OCI-LY1 (cell line): ENCODE results near the gene RALY.

Experiments used
- H2AFZ ChIP-seq: fragments of 200-600 bp; sonication (generic), shearing (Covaris generic); 2 replicates; pipeline ENCODE4 v1.6.0; 2014; ENCODE audit warnings: antibody characterized with exemption, mild to moderate bottlenecking, low read length
- H3F3A ChIP-seq: fragments of 200-600 bp; sonication (generic), shearing (Covaris generic); 2 replicates; pipeline ENCODE4 v1.6.0; 2014; ENCODE audit warnings: mild to moderate bottlenecking, antibody characterized with exemption, low read length, moderate library complexity; ENCODE audit not compliant: insufficient read depth
- H3K27ac ChIP-seq: fragments of 200-600 bp; sonication (generic); 2 replicates; pipeline ENCODE4 v1.5.1; 2014; ENCODE audit warnings: low read length, mixed run types, mild to moderate bottlenecking, low read depth; ENCODE audit not compliant: poor library complexity, severe bottlenecking
- H3K27me3 ChIP-seq: fragments of 200-600 bp; sonication (generic); 2 replicates; pipeline ENCODE4 v1.6.0; 2014; ENCODE audit warnings: antibody characterized with exemption, mild to moderate bottlenecking, low read length, moderate library complexity; ENCODE audit not compliant: insufficient read depth
- H3K36me3 ChIP-seq: fragments of 200-600 bp; sonication (generic); 2 replicates; pipeline ENCODE4 v1.6.1; 2014; ENCODE audit warnings: mild to moderate bottlenecking, antibody characterized with exemption, low read length, moderate library complexity, mixed read lengths; ENCODE audit not compliant: insufficient read depth
- H3K4me1 ChIP-seq: fragments of 200-600 bp; sonication (generic); 2 replicates; pipeline ENCODE4 v1.5.1; 2014; ENCODE audit warnings: mild to moderate bottlenecking, low read length, moderate library complexity; ENCODE audit not compliant: insufficient read depth, severe bottlenecking
- H3K4me2 ChIP-seq: fragments of 200-600 bp; sonication (generic), shearing (Covaris generic); 2 replicates; pipeline ENCODE4 v1.6.1; 2014; ENCODE audit warnings: low read length
- H3K4me3 ChIP-seq: fragments of 200-600 bp; sonication (generic); 2 replicates; pipeline ENCODE4 v1.5.1; 2014; ENCODE audit warnings: low read length, low read depth, mild to moderate bottlenecking, mixed read lengths; ENCODE audit not compliant: poor library complexity, severe bottlenecking
- H3K79me2 ChIP-seq: fragments of 200-600 bp; shearing (Covaris generic); 2 replicates; pipeline ENCODE4 v1.6.1; 2016; ENCODE audit warnings: mixed run types, low read length, mixed read lengths; ENCODE audit not compliant: insufficient read depth
- H3K9ac ChIP-seq: fragments of 200-600 bp; sonication (generic), shearing (Covaris generic); 2 replicates; pipeline ENCODE4 v1.6.1; 2014; ENCODE audit warnings: mild to moderate bottlenecking, low read length, mixed read lengths
- H3K9me2 ChIP-seq: fragments of 200-600 bp; sonication (generic), shearing (Covaris generic); 2 replicates; pipeline ENCODE4 v1.6.1; 2014; ENCODE audit warnings: low read depth, mild to moderate bottlenecking, low read length, mixed read lengths
- H3K9me3 ChIP-seq: fragments of 200-600 bp; shearing (Covaris generic); 2 replicates; pipeline ENCODE4 v1.6.1; 2014; ENCODE audit warnings: low read length, mixed read lengths
- H4K20me1 ChIP-seq: fragments of 200-600 bp; sonication (generic), shearing (Covaris generic); 2 replicates; pipeline ENCODE4 v1.6.0; 2016; ENCODE audit warnings: mild to moderate bottlenecking, low read length; ENCODE audit not compliant: insufficient read depth
- CTCF ChIP-seq: fragments of 200-600 bp; sonication (generic), shearing (Covaris generic); IDR thresholded peaks from 2 replicates; pipeline ENCODE4 v1.5.1; 2017; ENCODE audit warnings: mild to moderate bottlenecking, antibody characterized with exemption, low read length, moderate library complexity, mixed read lengths
- EZH2 ChIP-seq: fragments of 200-600 bp; sonication (generic), shearing (Covaris generic); IDR thresholded peaks from 2 replicates; pipeline ENCODE4 v1.8.0; 2017; ENCODE audit warnings: borderline replicate concordance, mixed run types, mild to moderate bottlenecking, antibody characterized with exemption, low read length, moderate library complexity, mixed read lengths

The RALY gene

GRCh38 chr20:33963751-33964150, 30.0 kb upstream of the RALY start:
- H3K36me3 ChIP-seq = no peaks in the 10 kb centered on the region; the same call in 1 of the 2 replicates
- H2AFZ ChIP-seq = no peak overlapping the region
- no peak overlapping the region for H3K4me3 ChIP-seq
- peaks cover 3% of the 10 kb centered on the region; the same call in 1 of the 2 replicates for H3K9me3 ChIP-seq
- no peak overlapping the region for H3K9ac ChIP-seq
- no peaks in the 10 kb centered on the region for H3K9me2 ChIP-seq
- no peaks in the 10 kb centered on the region for H3K79me2 ChIP-seq
- H3K27me3 ChIP-seq = peaks cover 7% of the 10 kb centered on the region; the same call in 1 of the 2 replicates
- H3F3A ChIP-seq = no peaks in the 10 kb centered on the region
- TF ChIP-seq EZH2 (no peak), CTCF (no peak)
- H3K4me2 ChIP-seq = no peak overlapping the region
- no peaks in the 10 kb centered on the region for H3K4me1 ChIP-seq
- no peak overlapping the region for H3K27ac ChIP-seq
- no peaks in the 10 kb centered on the region for H4K20me1 ChIP-seq

GRCh38 chr20:33964441-33964840, 29.3 kb upstream of the RALY start:
- Histone ChIP-seq H3K4me2 (no peak overlapping the region), H3K4me3 (no peak overlapping the region), H3K27me3 (peaks cover 7% of the 10 kb centered on the region; the same call in 1 of the 2 replicates), H3K79me2 (no peaks in the 10 kb centered on the region), H3F3A (no peaks in the 10 kb centered on the region), H4K20me1 (no peaks in the 10 kb centered on the region), H3K9me2 (no peaks in the 10 kb centered on the region), H3K9ac (no peak overlapping the region), H3K27ac (no peak overlapping the region), H3K36me3 (no peaks in the 10 kb centered on the region; the same call in 1 of the 2 replicates), H2AFZ (no peak overlapping the region), H3K9me3 (peaks cover 3% of the 10 kb centered on the region; the same call in 1 of the 2 replicates), H3K4me1 (no peaks in the 10 kb centered on the region)
- no peak for TF ChIP-seq EZH2
- no peak for TF ChIP-seq CTCF

GRCh38 chr20:33967126-33967525, 26.6 kb upstream of the RALY start:
- no peak overlapping the region for H3K4me3 ChIP-seq
- H3K27ac ChIP-seq = no peak overlapping the region
- TF ChIP-seq EZH2 (no peak), CTCF (no peak)
- no peaks in the 10 kb centered on the region for H4K20me1 ChIP-seq
- no peaks in the 10 kb centered on the region for H3K4me1 ChIP-seq
- no peaks in the 10 kb centered on the region for H3K9me2 ChIP-seq
- H3K79me2 ChIP-seq = no peaks in the 10 kb centered on the region
- H3K4me2 ChIP-seq = no peak overlapping the region
- H3F3A ChIP-seq = no peaks in the 10 kb centered on the region
- H3K9me3 ChIP-seq = peaks cover 3% of the 10 kb centered on the region; the same call in 1 of the 2 replicates
- H3K27me3 ChIP-seq = peaks cover 7% of the 10 kb centered on the region; the same call in 1 of the 2 replicates
- no peak overlapping the region for H3K9ac ChIP-seq
- no peak overlapping the region for H2AFZ ChIP-seq
- H3K36me3 ChIP-seq = no peaks in the 10 kb centered on the region; the same call in 1 of the 2 replicates
